GM23338 (cell line): ENCODE measurements around the gene AQP1. TPM values are rescaled to one million over a fixed set of nuclear protein-coding genes. Genes with fewer than 3 reads are reported as not detected.

Experiments
- ATAC-seq: fragments of 200-7000 bp; cut with Tn5 transposase; 3 replicates; pipeline ENCODE4 v1.9.1; 2020
- DNase-seq: peaks from one replicate; pipeline ENCODE4 v3.0.0-alpha.2; 2015; ENCODE audit warnings: low spot score
- H2AFZ ChIP-seq: fragments of 200-600 bp; sonication (generic); 2 replicates; pipeline ENCODE4 v1.8.0; 2016; ENCODE audit warnings: antibody characterized with exemption, mild to moderate bottlenecking, moderate library complexity
- H3F3A ChIP-seq: fragments of 200-600 bp; sonication (generic); replicated peaks from 2 replicates; pipeline ENCODE4 v1.8.0; 2017; ENCODE audit warnings: antibody characterized with exemption, mixed run types, low read depth
- H3K27ac ChIP-seq: fragments of 200-600 bp; sonication (generic); 2 replicates; pipeline ENCODE4 v1.6.1; 2016; ENCODE audit warnings: low read depth
- H3K27me3 ChIP-seq: fragments of 200-600 bp; sonication (generic); 2 replicates; pipeline ENCODE4 v1.8.0; 2016; ENCODE audit warnings: mild to moderate bottlenecking, mixed run types, moderate library complexity; ENCODE audit not compliant: insufficient read depth
- H3K36me3 ChIP-seq: fragments of 200-600 bp; sonication (generic); 2 replicates; pipeline ENCODE4 v1.8.0; 2016; ENCODE audit warnings: mild to moderate bottlenecking; ENCODE audit not compliant: insufficient read depth
- H3K4me1 ChIP-seq: fragments of 200-600 bp; sonication (generic); 2 replicates; pipeline ENCODE4 v1.8.0; 2016; ENCODE audit warnings: mild to moderate bottlenecking, moderate library complexity; ENCODE audit not compliant: insufficient read depth
- H3K4me2 ChIP-seq: fragments of 200-600 bp; sonication (generic); 2 replicates; pipeline ENCODE4 v1.7.1; 2017; ENCODE audit warnings: mixed run types
- H3K4me3 ChIP-seq: fragments of 200-600 bp; sonication (generic); 2 replicates; pipeline ENCODE4 v1.6.1; 2016; ENCODE audit warnings: mixed run types
- H3K79me2 ChIP-seq: fragments of 200-600 bp; sonication (generic); replicated peaks from 2 replicates; pipeline ENCODE4 v1.8.0; 2017; ENCODE audit warnings: mild to moderate bottlenecking; ENCODE audit not compliant: insufficient read depth
- H3K9me2 ChIP-seq: fragments of 200-600 bp; sonication (generic); 2 replicates; pipeline ENCODE4 v1.8.0; 2017; ENCODE audit not compliant: insufficient read depth
- H4K20me1 ChIP-seq: fragments of 200-600 bp; sonication (generic); replicated peaks from 2 replicates; pipeline ENCODE4 v1.8.0; 2017; ENCODE audit warnings: mild to moderate bottlenecking; ENCODE audit not compliant: insufficient read depth
- H3K27ac Mint-ChIP-seq: 2 replicates; pipeline ENCODE4 v1.8.0; 2020; ENCODE audit warnings: inconsistent platforms, mild to moderate bottlenecking, moderate library complexity, mixed read lengths
- H3K27me3 Mint-ChIP-seq: 3 replicates; pipeline ENCODE4 v1.8.0; 2022; ENCODE audit warnings: low read depth, mild to moderate bottlenecking, moderate library complexity, mixed read lengths, inconsistent platforms; ENCODE audit not compliant: insufficient read depth, poor library complexity
- H3K36me3 Mint-ChIP-seq: 3 replicates; pipeline ENCODE4 v1.8.0; 2021; ENCODE audit warnings: low read depth, mild to moderate bottlenecking, inconsistent platforms, moderate library complexity, mixed read lengths
- H3K4me1 Mint-ChIP-seq: 3 replicates; pipeline ENCODE4 v1.8.0; 2020; ENCODE audit warnings: mild to moderate bottlenecking, inconsistent platforms, mixed read lengths
- H3K4me3 Mint-ChIP-seq: 3 replicates; pipeline ENCODE4 v1.8.0; 2021; ENCODE audit warnings: moderate library complexity, mild to moderate bottlenecking, inconsistent platforms, mixed read lengths
- H3K9me3 Mint-ChIP-seq: 3 replicates; pipeline ENCODE4 v1.8.0; 2020; ENCODE audit warnings: moderate library complexity, mild to moderate bottlenecking, inconsistent platforms, mixed read lengths
- CREB1 ChIP-seq: fragments of 250-450 bp; sonication (Bioruptor Pico); IDR thresholded peaks from 2 replicates; pipeline ENCODE4 v1.5.0; 2020; ENCODE audit warnings: low read depth, mild to moderate bottlenecking, moderate library complexity
- EZH2 ChIP-seq: fragments of 200-600 bp; sonication (generic); IDR thresholded peaks from one replicate; pipeline ENCODE4 v1.8.0; 2017; ENCODE audit warnings: antibody characterized with exemption, mild to moderate bottlenecking, low read depth; ENCODE audit not compliant: unreplicated experiment
- EZH2phosphoT487 ChIP-seq: fragments of 200-600 bp; sonication (generic); IDR thresholded peaks from one replicate; pipeline ENCODE4 v1.8.1; 2018; ENCODE audit warnings: antibody characterized with exemption; ENCODE audit not compliant: unreplicated experiment
- JUNB ChIP-seq: IDR thresholded peaks from one replicate; pipeline ENCODE4 v1.6.1; 2016; ENCODE audit warnings: antibody characterized with exemption; ENCODE audit not compliant: unreplicated experiment
- NANOG ChIP-seq: IDR thresholded peaks from 2 replicates; pipeline ENCODE4 v1.6.1; 2016; ENCODE audit warnings: antibody characterized with exemption, borderline replicate concordance
- POLR2AphosphoS5 ChIP-seq: IDR thresholded peaks from 2 replicates; pipeline ENCODE4 v1.6.1; 2016; ENCODE audit warnings: antibody characterized with exemption, low read depth
- STAT1 ChIP-seq: IDR thresholded peaks from one replicate; pipeline ENCODE4 v1.6.1; 2016; ENCODE audit warnings: antibody characterized with exemption; ENCODE audit not compliant: unreplicated experiment
- ZNF114 ChIP-seq: fragments of 250-450 bp; sonication (Bioruptor Pico); IDR thresholded peaks from 2 replicates; pipeline ENCODE4 v1.5.0; 2020; ENCODE audit warnings: mild to moderate bottlenecking, moderate library complexity
- ZNF331 ChIP-seq: fragments of 250-450 bp; sonication (Bioruptor Pico); IDR thresholded peaks from 2 replicates; pipeline ENCODE4 v1.5.0; 2020; ENCODE audit warnings: low read depth, mild to moderate bottlenecking, moderate library complexity
- polyA plus RNA-seq: library from polyadenylated mRNA; unstranded; fragments of >200 nt; fragmentation: Nextera tagmentation; extraction: Ambion mirVana; gene quantifications from 2 replicates; pipeline ENCODE4 v1.2.1, GENCODE V29; 2016
- total RNA-seq: library from RNA; depleted of rRNA; stranded (reverse); fragments of >200 nt; shearing (Covaris generic); gene quantifications from 2 replicates; pipeline ENCODE4 v1.2.3, GENCODE V29; 2014
- TF ChIP-seq, protein P1 (sequence below): IDR thresholded peaks from 2 replicates; pipeline ENCODE4 v1.6.1; 2016; ENCODE audit warnings: antibody characterized with exemption
- TF ChIP-seq, protein P2 (sequence below), 2 experiments: fragments of 200-600 bp in 1 of 2; sonication (generic) in 1 of 2; conservative IDR thresholded peaks; 2 replicates each; pipeline versions ENCODE4 v1.5.1 to v1.6.1; 2016 to 2017; ENCODE audit warnings: antibody characterized with exemption in 2 of 2, low read depth in 2 of 2, mild to moderate bottlenecking in 2 of 2, moderate library complexity in 1 of 2
- TF ChIP-seq, protein P3 (sequence below): fragments of 250-450 bp; sonication (Bioruptor Pico); IDR thresholded peaks from 2 replicates; pipeline ENCODE4 v1.5.0; 2020; ENCODE audit warnings: mild to moderate bottlenecking, moderate library complexity
- TF ChIP-seq, protein P4 (sequence below): IDR thresholded peaks from one replicate; pipeline ENCODE4 v1.6.1; 2018; ENCODE audit warnings: antibody characterized with exemption; ENCODE audit not compliant: unreplicated experiment

The AQP1 gene
- total and polyA plus RNA-seq, 2 experiments from 2014 or later: 0.28 TPM; not detected in 1

DNA sequence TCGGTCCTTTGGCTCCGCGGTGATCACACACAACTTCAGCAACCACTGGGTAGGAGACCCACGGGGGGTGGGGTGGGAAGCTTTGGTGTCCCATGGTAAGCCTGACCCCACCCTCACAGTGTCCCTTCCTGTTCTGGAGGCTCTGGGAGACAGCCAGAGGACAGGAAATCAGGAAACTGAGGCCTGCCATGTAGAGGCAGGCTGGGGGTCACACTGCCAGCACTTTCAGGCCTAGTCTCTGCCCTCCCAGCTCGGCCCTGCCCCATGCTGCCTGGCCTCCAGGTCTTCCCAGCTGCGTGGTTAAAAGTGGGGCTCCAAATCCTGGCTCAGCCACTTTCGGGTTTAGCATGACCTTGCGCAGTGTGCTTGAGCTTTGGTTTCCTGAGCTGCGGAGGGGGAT lies 10.9 kb downstream of the AQP1 start:
- Histone ChIP-seq H3K79me2 (no peaks in the 10 kb centered on the region), H4K20me1 (no peaks in the 10 kb centered on the region), H3K27me3 (no peaks in the 10 kb centered on the region), H3K9me2 (no peaks in the 10 kb centered on the region), H2AFZ (no peak overlapping the region), H3K4me1 (no peaks in the 10 kb centered on the region), H3F3A (no peaks in the 10 kb centered on the region), H3K27ac (no peak overlapping the region), H3K36me3 (no peaks in the 10 kb centered on the region), H3K4me3 (no peak overlapping the region), H3K4me2 (no peak overlapping the region)
- no peaks in the 10 kb centered on the region for H3K9me3 Mint-ChIP-seq
- no peak for ATAC-seq
- H3K4me3 Mint-ChIP-seq: no peak overlapping the region
- DNase-seq: no peak
- no peak for TF ChIP-seq EZH2
- TF ChIP-seq, protein P1, sequence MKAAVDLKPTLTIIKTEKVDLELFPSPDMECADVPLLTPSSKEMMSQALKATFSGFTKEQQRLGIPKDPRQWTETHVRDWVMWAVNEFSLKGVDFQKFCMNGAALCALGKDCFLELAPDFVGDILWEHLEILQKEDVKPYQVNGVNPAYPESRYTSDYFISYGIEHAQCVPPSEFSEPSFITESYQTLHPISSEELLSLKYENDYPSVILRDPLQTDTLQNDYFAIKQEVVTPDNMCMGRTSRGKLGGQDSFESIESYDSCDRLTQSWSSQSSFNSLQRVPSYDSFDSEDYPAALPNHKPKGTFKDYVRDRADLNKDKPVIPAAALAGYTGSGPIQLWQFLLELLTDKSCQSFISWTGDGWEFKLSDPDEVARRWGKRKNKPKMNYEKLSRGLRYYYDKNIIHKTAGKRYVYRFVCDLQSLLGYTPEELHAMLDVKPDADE: no peak
- TF ChIP-seq, protein P2, sequence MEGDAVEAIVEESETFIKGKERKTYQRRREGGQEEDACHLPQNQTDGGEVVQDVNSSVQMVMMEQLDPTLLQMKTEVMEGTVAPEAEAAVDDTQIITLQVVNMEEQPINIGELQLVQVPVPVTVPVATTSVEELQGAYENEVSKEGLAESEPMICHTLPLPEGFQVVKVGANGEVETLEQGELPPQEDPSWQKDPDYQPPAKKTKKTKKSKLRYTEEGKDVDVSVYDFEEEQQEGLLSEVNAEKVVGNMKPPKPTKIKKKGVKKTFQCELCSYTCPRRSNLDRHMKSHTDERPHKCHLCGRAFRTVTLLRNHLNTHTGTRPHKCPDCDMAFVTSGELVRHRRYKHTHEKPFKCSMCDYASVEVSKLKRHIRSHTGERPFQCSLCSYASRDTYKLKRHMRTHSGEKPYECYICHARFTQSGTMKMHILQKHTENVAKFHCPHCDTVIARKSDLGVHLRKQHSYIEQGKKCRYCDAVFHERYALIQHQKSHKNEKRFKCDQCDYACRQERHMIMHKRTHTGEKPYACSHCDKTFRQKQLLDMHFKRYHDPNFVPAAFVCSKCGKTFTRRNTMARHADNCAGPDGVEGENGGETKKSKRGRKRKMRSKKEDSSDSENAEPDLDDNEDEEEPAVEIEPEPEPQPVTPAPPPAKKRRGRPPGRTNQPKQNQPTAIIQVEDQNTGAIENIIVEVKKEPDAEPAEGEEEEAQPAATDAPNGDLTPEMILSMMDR (conservative IDR thresholded peaks at IDR 0.05; ENCODE audit: low read depth in 2 of 2): no peak
- TF ChIP-seq, protein P3, sequence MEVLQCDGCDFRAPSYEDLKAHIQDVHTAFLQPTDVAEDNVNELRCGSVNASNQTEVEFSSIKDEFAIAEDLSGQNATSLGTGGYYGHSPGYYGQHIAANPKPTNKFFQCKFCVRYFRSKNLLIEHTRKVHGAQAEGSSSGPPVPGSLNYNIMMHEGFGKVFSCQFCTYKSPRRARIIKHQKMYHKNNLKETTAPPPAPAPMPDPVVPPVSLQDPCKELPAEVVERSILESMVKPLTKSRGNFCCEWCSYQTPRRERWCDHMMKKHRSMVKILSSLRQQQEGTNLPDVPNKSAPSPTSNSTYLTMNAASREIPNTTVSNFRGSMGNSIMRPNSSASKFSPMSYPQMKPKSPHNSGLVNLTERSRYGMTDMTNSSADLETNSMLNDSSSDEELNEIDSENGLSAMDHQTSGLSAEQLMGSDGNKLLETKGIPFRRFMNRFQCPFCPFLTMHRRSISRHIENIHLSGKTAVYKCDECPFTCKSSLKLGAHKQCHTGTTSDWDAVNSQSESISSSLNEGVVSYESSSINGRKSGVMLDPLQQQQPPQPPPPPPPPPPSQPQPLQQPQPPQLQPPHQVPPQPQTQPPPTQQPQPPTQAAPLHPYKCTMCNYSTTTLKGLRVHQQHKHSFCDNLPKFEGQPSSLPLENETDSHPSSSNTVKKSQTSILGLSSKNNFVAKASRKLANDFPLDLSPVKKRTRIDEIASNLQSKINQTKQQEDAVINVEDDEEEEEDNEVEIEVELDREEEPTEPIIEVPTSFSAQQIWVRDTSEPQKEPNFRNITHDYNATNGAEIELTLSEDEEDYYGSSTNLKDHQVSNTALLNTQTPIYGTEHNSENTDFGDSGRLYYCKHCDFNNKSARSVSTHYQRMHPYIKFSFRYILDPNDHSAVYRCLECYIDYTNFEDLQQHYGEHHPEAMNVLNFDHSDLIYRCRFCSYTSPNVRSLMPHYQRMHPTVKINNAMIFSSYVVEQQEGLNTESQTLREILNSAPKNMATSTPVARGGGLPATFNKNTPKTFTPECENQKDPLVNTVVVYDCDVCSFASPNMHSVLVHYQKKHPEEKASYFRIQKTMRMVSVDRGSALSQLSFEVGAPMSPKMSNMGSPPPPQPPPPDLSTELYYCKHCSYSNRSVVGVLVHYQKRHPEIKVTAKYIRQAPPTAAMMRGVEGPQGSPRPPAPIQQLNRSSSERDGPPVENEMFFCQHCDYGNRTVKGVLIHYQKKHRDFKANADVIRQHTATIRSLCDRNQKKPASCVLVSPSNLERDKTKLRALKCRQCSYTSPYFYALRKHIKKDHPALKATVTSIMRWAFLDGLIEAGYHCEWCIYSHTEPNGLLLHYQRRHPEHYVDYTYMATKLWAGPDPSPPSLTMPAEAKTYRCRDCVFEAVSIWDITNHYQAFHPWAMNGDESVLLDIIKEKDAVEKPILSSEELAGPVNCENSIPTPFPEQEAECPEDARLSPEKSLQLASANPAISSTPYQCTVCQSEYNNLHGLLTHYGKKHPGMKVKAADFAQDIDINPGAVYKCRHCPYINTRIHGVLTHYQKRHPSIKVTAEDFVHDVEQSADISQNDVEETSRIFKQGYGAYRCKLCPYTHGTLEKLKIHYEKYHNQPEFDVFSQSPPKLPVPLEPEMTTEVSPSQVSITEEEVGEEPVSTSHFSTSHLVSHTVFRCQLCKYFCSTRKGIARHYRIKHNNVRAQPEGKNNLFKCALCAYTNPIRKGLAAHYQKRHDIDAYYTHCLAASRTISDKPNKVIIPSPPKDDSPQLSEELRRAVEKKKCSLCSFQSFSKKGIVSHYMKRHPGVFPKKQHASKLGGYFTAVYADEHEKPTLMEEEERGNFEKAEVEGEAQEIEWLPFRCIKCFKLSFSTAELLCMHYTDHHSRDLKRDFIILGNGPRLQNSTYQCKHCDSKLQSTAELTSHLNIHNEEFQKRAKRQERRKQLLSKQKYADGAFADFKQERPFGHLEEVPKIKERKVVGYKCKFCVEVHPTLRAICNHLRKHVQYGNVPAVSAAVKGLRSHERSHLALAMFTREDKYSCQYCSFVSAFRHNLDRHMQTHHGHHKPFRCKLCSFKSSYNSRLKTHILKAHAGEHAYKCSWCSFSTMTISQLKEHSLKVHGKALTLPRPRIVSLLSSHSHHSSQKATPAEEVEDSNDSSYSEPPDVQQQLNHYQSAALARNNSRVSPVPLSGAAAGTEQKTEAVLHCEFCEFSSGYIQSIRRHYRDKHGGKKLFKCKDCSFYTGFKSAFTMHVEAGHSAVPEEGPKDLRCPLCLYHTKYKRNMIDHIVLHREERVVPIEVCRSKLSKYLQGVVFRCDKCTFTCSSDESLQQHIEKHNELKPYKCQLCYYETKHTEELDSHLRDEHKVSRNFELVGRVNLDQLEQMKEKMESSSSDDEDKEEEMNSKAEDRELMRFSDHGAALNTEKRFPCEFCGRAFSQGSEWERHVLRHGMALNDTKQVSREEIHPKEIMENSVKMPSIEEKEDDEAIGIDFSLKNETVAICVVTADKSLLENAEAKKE (CRISPR knock-in tag): no peak
- TF ChIP-seq EZH2phosphoT487: no peak
- TF ChIP-seq, protein P4, sequence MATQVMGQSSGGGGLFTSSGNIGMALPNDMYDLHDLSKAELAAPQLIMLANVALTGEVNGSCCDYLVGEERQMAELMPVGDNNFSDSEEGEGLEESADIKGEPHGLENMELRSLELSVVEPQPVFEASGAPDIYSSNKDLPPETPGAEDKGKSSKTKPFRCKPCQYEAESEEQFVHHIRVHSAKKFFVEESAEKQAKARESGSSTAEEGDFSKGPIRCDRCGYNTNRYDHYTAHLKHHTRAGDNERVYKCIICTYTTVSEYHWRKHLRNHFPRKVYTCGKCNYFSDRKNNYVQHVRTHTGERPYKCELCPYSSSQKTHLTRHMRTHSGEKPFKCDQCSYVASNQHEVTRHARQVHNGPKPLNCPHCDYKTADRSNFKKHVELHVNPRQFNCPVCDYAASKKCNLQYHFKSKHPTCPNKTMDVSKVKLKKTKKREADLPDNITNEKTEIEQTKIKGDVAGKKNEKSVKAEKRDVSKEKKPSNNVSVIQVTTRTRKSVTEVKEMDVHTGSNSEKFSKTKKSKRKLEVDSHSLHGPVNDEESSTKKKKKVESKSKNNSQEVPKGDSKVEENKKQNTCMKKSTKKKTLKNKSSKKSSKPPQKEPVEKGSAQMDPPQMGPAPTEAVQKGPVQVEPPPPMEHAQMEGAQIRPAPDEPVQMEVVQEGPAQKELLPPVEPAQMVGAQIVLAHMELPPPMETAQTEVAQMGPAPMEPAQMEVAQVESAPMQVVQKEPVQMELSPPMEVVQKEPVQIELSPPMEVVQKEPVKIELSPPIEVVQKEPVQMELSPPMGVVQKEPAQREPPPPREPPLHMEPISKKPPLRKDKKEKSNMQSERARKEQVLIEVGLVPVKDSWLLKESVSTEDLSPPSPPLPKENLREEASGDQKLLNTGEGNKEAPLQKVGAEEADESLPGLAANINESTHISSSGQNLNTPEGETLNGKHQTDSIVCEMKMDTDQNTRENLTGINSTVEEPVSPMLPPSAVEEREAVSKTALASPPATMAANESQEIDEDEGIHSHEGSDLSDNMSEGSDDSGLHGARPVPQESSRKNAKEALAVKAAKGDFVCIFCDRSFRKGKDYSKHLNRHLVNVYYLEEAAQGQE: no peak
- no peak for TF ChIP-seq JUNB
- no peak for TF ChIP-seq CREB1 (CRISPR knock-in tag)
- no peak for TF ChIP-seq POLR2AphosphoS5
- no peak for TF ChIP-seq ZNF114
- no peak for TF ChIP-seq ZNF331
- no peak for TF ChIP-seq STAT1
- no peak for TF ChIP-seq NANOG
- H3K27ac Mint-ChIP-seq: no peak overlapping the region
- peaks cover 10% of the 10 kb centered on the region for H3K27me3 Mint-ChIP-seq
- H3K4me1 Mint-ChIP-seq: no peaks in the 10 kb centered on the region
- H3K36me3 Mint-ChIP-seq: no peaks in the 10 kb centered on the region
